Measurements from ENCODE around the gene ALDH3B1.

Gene ALDH3B1

GRCh38 chr11:68049509-68050370, 39.6 kb downstream of the ALDH3B1 start:
- Histone ChIP-seq H3K4me3 (no peak overlapping the region), H3K27ac (no peak overlapping the region)
- DNase-seq (ENCODE audit: low spot score) = no peak
- TF ChIP-seq CTCF (IDR thresholded peaks at IDR 0.05) = no peak

- H3K4me3 ChIP-seq = no peak overlapping the region
- no peak overlapping the region for H3K27ac ChIP-seq
- DNase-seq (ENCODE audit: low spot score) = no peak
- TF ChIP-seq CTCF (IDR thresholded peaks at IDR 0.05) = no peak
Measured at GRCh38 chr11:68050371-68050841, 40.3 kb downstream of the ALDH3B1 start.

GRCh38 chr11:68051191-68052136, 41.3 kb downstream of the ALDH3B1 start:
- TF ChIP-seq CTCF (IDR thresholded peaks at IDR 0.05) = no peak
- no peak for DNase-seq (ENCODE audit: low spot score)
- no peak overlapping the region for H3K27ac ChIP-seq
- no peak overlapping the region for H3K4me3 ChIP-seq

- no peak for TF ChIP-seq CTCF (IDR thresholded peaks at IDR 0.05)
- DNase-seq (ENCODE audit: low spot score) = no peak
- no peak overlapping the region for H3K27ac ChIP-seq
Measured at GRCh38 chr11:68052137-68052873, 42.2 kb downstream of the ALDH3B1 start.

GRCh38 chr11:68053117-68053516, 43.0 kb downstream of the ALDH3B1 start:
- Histone ChIP-seq H3K27ac (no peak overlapping the region), H3K4me3 (no peak overlapping the region)
- TF ChIP-seq CTCF (IDR thresholded peaks at IDR 0.05) = no peak
- DNase-seq (ENCODE audit: low spot score) = no peak

More at GRCh38 chr11:68052137-68052873, 42.2 kb downstream of the ALDH3B1 start:
- no peak overlapping the region for H3K4me3 ChIP-seq

- Histone ChIP-seq H3K27ac (no peak overlapping the region), H3K4me3 (no peak overlapping the region)
- no peak for DNase-seq (ENCODE audit: low spot score)
- no peak for TF ChIP-seq CTCF (IDR thresholded peaks at IDR 0.05)
Measured at GRCh38 chr11:68053981-68054812, 44.1 kb downstream of the ALDH3B1 start.

All from coronary artery (tissue), 2 donors.